Stimulated activated naive CD8-positive, alpha-beta T cell treated with anti-CD3 and anti-CD28 coated beads, Interleukin-15, Interleukin-2, amounts not matched to agents 100 ng/mL and 50 ng/mL, for 24 hours (primary cell): ENCODE data around the gene RASSF1.
A peak's percentile ranks its signal among the peaks of the same experiment; 100 is the strongest.

Source experiments
- H3K27ac Mint-ChIP-seq: one replicate; pipeline ENCODE4 v1.8.0; 2021; ENCODE audit warnings: mild to moderate bottlenecking, mixed read lengths
- H3K27me3 Mint-ChIP-seq: one replicate; pipeline ENCODE4 v1.8.0; 2021; ENCODE audit warnings: mixed read lengths
- H3K36me3 Mint-ChIP-seq: one replicate; pipeline ENCODE4 v1.8.0; 2021; ENCODE audit warnings: low read depth, mixed read lengths
- H3K4me1 Mint-ChIP-seq: one replicate; pipeline ENCODE4 v1.8.0; 2021; ENCODE audit warnings: low read depth, mixed read lengths
- H3K4me3 Mint-ChIP-seq: one replicate; pipeline ENCODE4 v1.8.0; 2021; ENCODE audit warnings: mild to moderate bottlenecking, mixed read lengths
- H3K9me3 Mint-ChIP-seq: one replicate; pipeline ENCODE4 v1.8.0; 2021; ENCODE audit warnings: mixed read lengths

The RASSF1 gene

GRCh38 chr3:50341537-50341936 lies 901 bp upstream of the RASSF1 start:
- peak overlapping the region; percentile 90 for H3K4me3 Mint-ChIP-seq
- H3K27ac Mint-ChIP-seq = peak overlapping the region; percentile 88
- H3K9me3 Mint-ChIP-seq = no peaks in the 10 kb centered on the region
- H3K4me1 Mint-ChIP-seq = peaks cover 51% of the 10 kb centered on the region
- peaks cover 19% of the 10 kb centered on the region for H3K36me3 Mint-ChIP-seq
- H3K27me3 Mint-ChIP-seq = no peaks in the 10 kb centered on the region

- peak overlapping the region; percentile 88 for H3K27ac Mint-ChIP-seq
- no peaks in the 10 kb centered on the region for H3K27me3 Mint-ChIP-seq
- H3K36me3 Mint-ChIP-seq = peaks cover 34% of the 10 kb centered on the region
- H3K4me1 Mint-ChIP-seq = peaks cover 53% of the 10 kb centered on the region
- H3K9me3 Mint-ChIP-seq = no peaks in the 10 kb centered on the region
- H3K4me3 Mint-ChIP-seq = peak overlapping the region; percentile 90
Measured at GRCh38 chr3:50340147-50340447, 539 bp downstream of the RASSF1 start.

- H3K9me3 Mint-ChIP-seq = no peaks in the 10 kb centered on the region
- peak overlapping the region; percentile 90 for H3K4me3 Mint-ChIP-seq
- H3K27ac Mint-ChIP-seq = peak overlapping the region; percentile 88
- H3K4me1 Mint-ChIP-seq = peaks cover 58% of the 10 kb centered on the region
- H3K36me3 Mint-ChIP-seq = peaks cover 36% of the 10 kb centered on the region
- H3K27me3 Mint-ChIP-seq = no peaks in the 10 kb centered on the region
Measured at GRCh38 chr3:50339485-50340146, 1.0 kb downstream of the RASSF1 start.

- peak overlapping the region; percentile 90 for H3K4me3 Mint-ChIP-seq
- no peaks in the 10 kb centered on the region for H3K27me3 Mint-ChIP-seq
- peaks cover 62% of the 10 kb centered on the region for H3K4me1 Mint-ChIP-seq
- no peaks in the 10 kb centered on the region for H3K9me3 Mint-ChIP-seq
- peak overlapping the region; percentile 88 for H3K27ac Mint-ChIP-seq
- peaks cover 42% of the 10 kb centered on the region for H3K36me3 Mint-ChIP-seq
Measured at GRCh38 chr3:50338965-50339364, 1.7 kb downstream of the RASSF1 start.

GRCh38 chr3:50337175-50337861 lies 3.3 kb downstream of the RASSF1 start:
- H3K4me3 Mint-ChIP-seq = peak overlapping the region; percentile 90
- no peaks in the 10 kb centered on the region for H3K9me3 Mint-ChIP-seq
- peaks cover 67% of the 10 kb centered on the region for H3K4me1 Mint-ChIP-seq
- no peaks in the 10 kb centered on the region for H3K27me3 Mint-ChIP-seq
- peaks cover 48% of the 10 kb centered on the region for H3K36me3 Mint-ChIP-seq
- H3K27ac Mint-ChIP-seq = peak overlapping the region; percentile 88

- peaks cover 62% of the 10 kb centered on the region for H3K4me1 Mint-ChIP-seq
- H3K9me3 Mint-ChIP-seq = no peaks in the 10 kb centered on the region
- H3K36me3 Mint-ChIP-seq = peaks cover 54% of the 10 kb centered on the region
- H3K27ac Mint-ChIP-seq = peak overlapping the region; percentile 97
- H3K27me3 Mint-ChIP-seq = no peaks in the 10 kb centered on the region
- peak overlapping the region; percentile 90 for H3K4me3 Mint-ChIP-seq
Measured at GRCh38 chr3:50336452-50337174, 4.0 kb downstream of the RASSF1 start.

- Mint-ChIP-seq H3K9me3 (no peaks in the 10 kb centered on the region), H3K4me1 (peaks cover 47% of the 10 kb centered on the region), H3K36me3 (peaks cover 71% of the 10 kb centered on the region), H3K4me3 (peak overlapping the region; percentile 65), H3K27me3 (no peaks in the 10 kb centered on the region), H3K27ac (peak overlapping the region; percentile 83)
Measured at GRCh38 chr3:50334339-50335075, 6.1 kb downstream of the RASSF1 start.

- Mint-ChIP-seq H3K4me3 (peak overlapping the region; percentile 65), H3K4me1 (peaks cover 43% of the 10 kb centered on the region), H3K36me3 (peaks cover 68% of the 10 kb centered on the region), H3K27ac (peak overlapping the region; percentile 83), H3K9me3 (no peaks in the 10 kb centered on the region), H3K27me3 (no peaks in the 10 kb centered on the region)
Measured at GRCh38 chr3:50333744-50334328, 6.8 kb downstream of the RASSF1 start.

GRCh38 chr3:50331364-50331907 lies 9.2 kb downstream of the RASSF1 start:
- no peaks in the 10 kb centered on the region for H3K9me3 Mint-ChIP-seq
- H3K4me1 Mint-ChIP-seq = peaks cover 54% of the 10 kb centered on the region
- H3K36me3 Mint-ChIP-seq = peaks cover 56% of the 10 kb centered on the region
- no peak overlapping the region for H3K27ac Mint-ChIP-seq
- no peaks in the 10 kb centered on the region for H3K27me3 Mint-ChIP-seq
- no peak overlapping the region for H3K4me3 Mint-ChIP-seq

- H3K4me3 Mint-ChIP-seq = no peak overlapping the region
- H3K9me3 Mint-ChIP-seq = no peaks in the 10 kb centered on the region
- H3K27ac Mint-ChIP-seq = peak overlapping the region; percentile 37
- peaks cover 46% of the 10 kb centered on the region for H3K4me1 Mint-ChIP-seq
- H3K36me3 Mint-ChIP-seq = peaks cover 44% of the 10 kb centered on the region
- H3K27me3 Mint-ChIP-seq = no peaks in the 10 kb centered on the region
Measured at GRCh38 chr3:50330330-50330729, 10.3 kb downstream of the RASSF1 start.

- no peaks in the 10 kb centered on the region for H3K27me3 Mint-ChIP-seq
- H3K4me3 Mint-ChIP-seq = peak within 1 kb of the TSS; percentile 90
- H3K9me3 Mint-ChIP-seq = no peaks in the 10 kb centered on the region
- peaks cover 33% of the 10 kb centered on the region for H3K4me1 Mint-ChIP-seq
- peaks cover 28% of the 10 kb centered on the region for H3K36me3 Mint-ChIP-seq
- H3K27ac Mint-ChIP-seq = peak within 1 kb of the TSS; percentile 84
Measured at GRCh38 chr3:50327943-50328691, 12.5 kb downstream of the RASSF1 start, which contains the start of gene TUSC2. TSS of gene TUSC2 (minus strand) at chr3:50328223. CDS start at chr3:50328099, 124 bp downstream.

- Mint-ChIP-seq H3K27me3 (no peaks in the 10 kb centered on the region), H3K9me3 (no peaks in the 10 kb centered on the region), H3K4me3 (peak overlapping the region; percentile 90), H3K4me1 (peaks cover 33% of the 10 kb centered on the region), H3K36me3 (peaks cover 26% of the 10 kb centered on the region), H3K27ac (peak overlapping the region; percentile 45)
Measured at GRCh38 chr3:50327129-50327528, 13.5 kb downstream of the RASSF1 start.

GRCh38 chr3:50326182-50326541 lies 14.5 kb downstream of the RASSF1 start:
- no peak overlapping the region for H3K27ac Mint-ChIP-seq
- peaks cover 33% of the 10 kb centered on the region for H3K4me1 Mint-ChIP-seq
- H3K9me3 Mint-ChIP-seq = no peaks in the 10 kb centered on the region
- H3K36me3 Mint-ChIP-seq = peaks cover 17% of the 10 kb centered on the region
- no peaks in the 10 kb centered on the region for H3K27me3 Mint-ChIP-seq
- H3K4me3 Mint-ChIP-seq = peak overlapping the region; percentile 32
